Omental fat pad (tissue), 4 donors: ENCODE data around the gene TLL2. TPM values are rescaled to one million over a fixed set of nuclear protein-coding genes. Genes with fewer than 3 reads are reported as not detected.
A peak's percentile ranks its signal among the peaks of the same experiment; 100 is the strongest.

Source experiments
- ATAC-seq: fragments of 150-250 bp; one replicate; pipeline ENCODE4 v1.9.1; 2016; ENCODE audit warnings: mild to moderate bottlenecking, moderate library complexity; ENCODE audit not compliant: low FRiP score
- DNase-seq: peaks from one replicate; pipeline ENCODE4 v3.0.0-alpha.2; 2019; ENCODE audit warnings: low spot score
- CTCF ChIP-seq, 3 donors: fragments of 450-650 bp; IDR thresholded peaks; one replicate each; pipeline ENCODE4 v1.5.1; 2016 to 2017; ENCODE audit warnings: antibody characterized with exemption in 3 of 3, mild to moderate bottlenecking in 3 of 3, moderate library complexity in 2 of 3
- total RNA-seq, 4 donors: library from RNA; depleted of rRNA; stranded (reverse); fragments of >200 nt; gene quantifications; one replicate each; pipeline ENCODE4 v1.1.0, GENCODE V29; 2016

The TLL2 gene
- total RNA-seq, 4 donors from 2014 or later = 0.16 TPM; not detected in 3

GRCh38 chr10:96517284-96517683, 3.6 kb upstream of the TLL2 start:
- DNase-seq (no peak), ATAC-seq (no peak)
- no peak for TF ChIP-seq CTCF (IDR thresholded peaks at IDR 0.05)

- DNase-seq (no peak), ATAC-seq (no peak)
- TF ChIP-seq CTCF (IDR thresholded peaks at IDR 0.05) = no peak
These were observed 2.6 kb upstream of the TLL2 start for GRCh38 chr10:96516337-96516736.

GRCh38 chr10:96513305-96513697, 425 bp downstream of the TLL2 start:
- peak; percentile 6 for ATAC-seq
- no peak for DNase-seq
- no peak for TF ChIP-seq CTCF (IDR thresholded peaks at IDR 0.05)

- ATAC-seq (no peak), DNase-seq (no peak)
- no peak for TF ChIP-seq CTCF (IDR thresholded peaks at IDR 0.05)
These were observed 1.0 kb downstream of the TLL2 start for GRCh38 chr10:96512524-96513304.

- no peak for DNase-seq
- no peak for ATAC-seq
- TF ChIP-seq CTCF (IDR thresholded peaks at IDR 0.05) = no peak
These were observed 2.4 kb downstream of the TLL2 start for GRCh38 chr10:96511044-96511945.

- TF ChIP-seq CTCF (IDR thresholded peaks at IDR 0.05) = no peak
- ATAC-seq (no peak), DNase-seq (no peak)
These were observed 4.6 kb downstream of the TLL2 start for GRCh38 chr10:96509017-96509641.
